ENCODE data around the gene SPIN1.
"Not testable (repeated sequence)": the region's sequence is repeated elsewhere in the genome, so short reads cannot be mapped to it uniquely, and the experiment has no call there.

Gene SPIN1

DNA sequence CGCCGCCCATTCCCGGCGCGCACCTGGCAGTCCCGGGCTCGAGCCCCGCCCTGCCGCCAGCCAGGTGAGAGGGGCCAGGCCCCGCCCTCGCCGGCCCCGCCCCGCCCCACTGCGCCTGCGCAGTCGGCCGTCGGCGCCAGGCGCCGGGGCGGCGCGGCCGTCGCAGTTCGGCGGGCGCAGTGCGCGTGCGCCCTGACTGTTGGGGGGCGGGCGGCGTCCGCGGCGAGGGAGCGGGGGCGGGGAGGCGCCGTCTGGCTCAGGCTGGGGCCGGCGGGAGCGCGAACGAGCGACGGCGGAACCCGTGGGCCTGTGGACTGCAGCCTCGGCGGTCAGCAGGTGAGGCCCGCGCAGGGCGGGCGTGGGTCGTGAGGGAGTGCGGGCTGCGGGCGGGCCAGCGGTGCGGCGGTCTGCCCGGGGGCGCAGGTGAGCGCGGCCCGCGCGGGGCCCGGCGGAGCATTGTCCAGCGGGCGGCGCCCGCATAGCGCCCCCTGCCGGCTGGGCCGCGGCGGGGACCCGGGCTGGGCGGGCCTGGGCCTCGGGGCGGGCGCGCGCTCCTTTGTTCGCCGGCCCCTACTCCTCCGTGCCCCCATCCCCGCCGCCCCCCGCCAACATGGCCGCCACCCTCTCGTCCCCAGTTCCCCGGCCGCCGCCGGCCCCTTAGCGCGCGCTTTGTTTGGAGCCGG lies at the start of gene SPIN1:
SPIN1 (plus strand) TSS at position 242 of the 683 bp plus-strand sequence. CDS start 38,096 bp downstream, outside the sequence.
- DNase-seq (ENCODE audit: low read depth), result no peak

DNA sequence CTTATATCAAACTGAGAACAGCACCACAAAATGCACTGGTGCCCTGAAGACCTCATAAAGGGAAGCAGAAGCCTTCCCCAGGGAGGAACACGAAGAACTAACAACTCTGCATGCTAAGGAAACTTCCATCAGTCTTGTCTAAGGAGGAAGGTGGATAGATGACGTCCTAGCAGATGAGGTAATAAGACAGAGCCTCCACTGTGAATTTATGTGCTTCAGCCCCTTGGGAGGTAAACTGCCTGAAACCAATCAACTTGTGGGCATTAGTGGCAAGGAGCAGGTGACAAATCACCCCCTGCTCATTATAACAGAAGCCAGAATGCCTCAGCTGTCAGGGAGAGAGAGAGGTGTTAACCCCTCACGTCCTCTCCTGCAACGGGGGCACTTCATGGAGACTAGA lies 48.9 kb upstream of the SPIN1 start:
- no peak for DNase-seq (ENCODE audit: low read depth)

DNA sequence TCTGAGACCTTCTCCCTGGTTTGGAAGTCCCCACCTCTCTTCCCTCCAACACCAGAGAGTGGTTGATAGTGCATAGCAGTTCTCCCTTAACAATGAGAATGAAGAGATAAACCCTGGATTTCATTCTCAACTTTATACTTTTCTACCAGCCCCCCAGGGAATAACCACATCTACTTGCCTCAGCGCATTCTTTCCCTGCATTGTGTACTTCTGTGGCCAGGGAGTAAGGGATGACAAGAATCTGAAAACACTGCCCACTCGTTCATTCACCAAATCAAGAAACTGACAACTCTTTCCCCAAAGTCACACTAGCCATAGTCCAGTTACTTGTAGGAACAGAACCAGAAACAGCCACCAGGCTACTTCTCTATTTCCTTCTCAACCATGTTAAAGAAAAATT lies 46.0 kb upstream of the SPIN1 start:
- no peak for DNase-seq (ENCODE audit: low read depth)

DNA sequence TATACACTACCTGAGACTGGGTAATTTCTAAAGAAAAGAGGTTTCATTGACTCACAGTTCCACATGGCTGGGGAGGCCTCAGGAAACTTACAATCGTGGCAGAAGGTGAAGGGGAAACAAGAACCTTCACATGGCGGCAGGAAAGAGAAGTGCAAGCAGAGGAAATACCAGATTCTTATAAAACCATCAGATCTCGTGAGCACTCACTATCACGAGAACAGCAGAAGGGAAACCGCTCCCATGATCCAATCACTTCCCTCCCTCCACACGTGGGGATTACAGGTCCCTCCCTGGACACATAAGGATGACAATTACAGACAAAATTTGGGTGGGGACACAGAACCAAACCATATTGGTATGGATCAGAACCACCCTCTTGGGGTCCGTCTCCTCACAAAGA lies 44.2 kb upstream of the SPIN1 start:
- no peak for DNase-seq (ENCODE audit: low read depth)

DNA sequence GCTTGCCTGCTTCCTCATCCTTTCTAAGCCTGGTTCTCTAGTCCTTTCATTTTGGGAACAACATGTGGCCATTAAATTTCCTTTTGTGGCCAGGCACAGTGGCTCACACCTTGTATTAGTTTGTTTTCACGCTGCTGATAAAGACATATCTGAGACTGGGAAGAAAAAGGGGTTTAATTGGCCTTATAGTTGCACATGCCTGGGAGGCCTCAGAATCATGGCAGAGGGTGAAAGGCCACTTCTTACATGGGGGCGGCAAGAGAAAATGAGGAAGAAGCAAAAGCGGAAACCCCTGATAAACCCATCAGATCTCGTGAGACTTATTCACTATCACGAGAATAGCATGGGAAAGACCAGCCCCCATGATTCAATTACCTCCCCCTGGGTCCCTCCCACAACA lies 37.9 kb upstream of the SPIN1 start:
- DNase-seq (ENCODE audit: low read depth), result not testable (repeated sequence)

DNA sequence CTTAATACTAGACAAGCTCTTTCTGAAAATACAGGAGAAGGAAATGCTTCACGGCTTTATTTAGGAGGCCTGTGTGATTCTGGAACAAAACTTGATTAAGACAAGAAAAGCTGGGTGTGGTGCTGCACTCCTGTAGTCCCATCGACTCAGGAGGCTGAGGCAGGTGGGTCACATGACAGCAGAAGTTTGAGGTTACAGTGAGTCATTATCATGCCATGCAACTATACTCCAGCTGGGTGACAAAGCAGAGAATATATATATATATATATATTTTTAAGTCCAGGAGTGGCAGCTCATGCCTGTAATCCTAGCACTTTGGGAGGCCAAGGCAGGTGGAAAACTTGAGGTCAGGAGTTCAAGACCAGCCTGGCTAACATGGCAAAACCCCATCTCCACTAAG lies 33.1 kb upstream of the SPIN1 start:
- no peak for DNase-seq (ENCODE audit: low read depth)

DNA sequence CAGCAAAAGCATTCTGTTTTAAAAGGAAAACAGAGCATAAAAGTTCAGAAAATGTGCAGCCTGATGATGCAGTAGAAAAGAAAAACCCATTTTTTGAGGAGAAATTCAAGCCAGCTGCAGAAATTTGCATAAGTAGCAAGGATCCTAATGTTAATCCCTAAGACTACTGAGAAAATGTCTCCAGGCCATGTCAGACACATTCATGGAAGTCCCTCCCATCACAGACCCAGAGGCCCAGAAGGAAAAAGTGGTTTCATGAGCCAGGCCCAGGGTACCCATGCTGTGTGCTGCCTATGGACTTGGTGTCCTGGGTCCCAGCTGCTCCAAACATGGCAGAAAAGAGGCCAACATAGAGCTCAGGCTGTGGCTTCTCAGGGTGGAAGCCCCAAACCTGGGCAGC lies 31.0 kb upstream of the SPIN1 start:
- not testable (repeated sequence) for DNase-seq (ENCODE audit: low read depth)

DNA sequence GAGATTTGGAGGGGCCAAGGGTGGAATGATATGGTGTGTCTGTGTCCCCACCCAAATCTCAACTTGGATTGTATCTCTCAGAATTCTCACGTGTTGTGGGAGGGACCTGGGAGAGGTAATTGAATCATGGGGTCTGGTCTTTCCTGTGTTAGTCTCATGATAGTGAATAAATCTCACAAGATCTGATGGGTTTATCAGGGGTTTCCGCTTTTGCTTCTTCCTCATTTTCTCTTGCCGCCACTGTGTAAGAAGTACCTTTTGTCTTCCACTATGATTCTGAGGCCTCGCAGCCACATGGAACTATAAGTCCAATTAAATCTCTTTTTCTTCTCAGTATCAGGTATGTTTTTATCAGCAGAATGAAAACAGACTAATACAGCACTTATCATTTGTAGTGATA lies 29.5 kb upstream of the SPIN1 start:
- no peak for DNase-seq (ENCODE audit: low read depth)

DNA sequence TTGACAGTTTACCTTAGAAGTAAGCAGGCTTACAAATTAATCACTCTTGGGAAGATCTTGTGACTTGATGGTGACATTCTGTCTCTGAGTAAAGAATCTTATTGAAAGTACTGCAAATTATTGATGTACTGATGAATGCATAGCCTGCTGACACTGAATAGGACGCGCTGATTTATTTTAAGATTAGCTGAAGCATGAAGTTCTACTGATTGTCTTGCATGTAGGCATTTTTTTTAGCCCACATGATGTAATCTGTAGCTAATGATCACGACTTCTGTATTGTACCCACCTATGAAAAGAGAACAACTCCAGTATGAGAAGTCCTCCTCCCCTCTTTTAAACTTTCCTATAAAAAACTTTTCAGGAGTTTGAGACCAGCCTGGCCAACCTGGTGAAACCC lies 28.3 kb upstream of the SPIN1 start:
- DNase-seq (ENCODE audit: low read depth), result no peak

DNA sequence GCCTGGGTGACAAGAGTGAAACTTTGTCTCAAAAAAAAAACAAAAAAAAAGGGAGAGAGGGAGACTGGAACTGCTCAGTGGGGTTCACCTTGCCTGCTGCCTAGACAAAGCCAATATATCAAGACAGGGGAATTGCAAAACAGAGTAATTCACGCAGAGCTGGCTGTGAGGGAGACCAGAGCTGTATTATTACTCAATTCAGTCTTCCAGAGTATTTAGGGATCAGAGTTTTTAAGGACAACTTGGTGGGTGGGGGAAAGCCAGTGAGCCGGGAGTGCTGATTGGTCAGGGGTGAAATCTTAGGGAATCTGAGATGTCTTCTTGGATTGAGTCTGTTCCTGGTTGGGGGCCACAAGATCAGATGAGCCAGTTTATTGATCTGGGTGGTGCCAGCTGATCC lies 25.6 kb upstream of the SPIN1 start:
- DNase-seq (ENCODE audit: low read depth), result no peak

DNA sequence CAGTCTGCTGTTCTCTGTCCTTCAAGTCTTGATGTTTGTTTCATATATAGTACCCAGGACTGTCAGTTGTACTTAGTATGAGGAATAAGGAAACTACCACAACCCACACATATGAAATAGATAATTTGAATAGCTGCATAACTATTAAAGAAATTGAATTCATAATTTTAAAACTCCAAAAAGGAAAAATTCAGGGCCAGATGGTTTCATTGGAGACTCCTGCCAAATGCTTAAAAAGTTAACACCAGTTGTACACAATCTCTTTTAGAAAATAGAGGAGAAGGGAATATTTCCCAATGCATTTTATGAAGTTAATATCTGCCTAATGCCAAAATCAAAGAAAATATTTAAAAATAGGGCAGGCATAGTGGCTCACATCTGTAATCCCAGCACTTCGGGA lies 24.6 kb upstream of the SPIN1 start:
- DNase-seq (ENCODE audit: low read depth), result no peak

DNA sequence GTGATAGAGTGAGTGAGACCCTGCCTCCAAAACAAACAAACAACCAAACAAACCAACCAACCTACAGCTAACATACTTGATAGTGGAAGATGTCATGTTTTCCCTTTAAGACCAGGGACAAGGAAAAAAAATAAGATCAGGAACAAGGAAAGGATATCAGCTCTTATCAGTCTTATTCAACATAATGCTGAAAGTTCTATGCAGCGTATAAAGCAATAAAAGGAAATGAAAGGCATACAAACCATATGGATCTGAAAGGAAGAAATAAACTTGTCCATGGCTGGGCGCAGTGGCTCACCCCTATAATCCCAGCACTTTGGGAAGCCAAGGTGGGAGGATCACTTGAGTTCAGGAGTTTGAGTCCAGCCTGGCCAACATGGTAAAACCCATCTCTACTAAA lies 23.5 kb upstream of the SPIN1 start:
- DNase-seq (ENCODE audit: low read depth), result no peak

DNA sequence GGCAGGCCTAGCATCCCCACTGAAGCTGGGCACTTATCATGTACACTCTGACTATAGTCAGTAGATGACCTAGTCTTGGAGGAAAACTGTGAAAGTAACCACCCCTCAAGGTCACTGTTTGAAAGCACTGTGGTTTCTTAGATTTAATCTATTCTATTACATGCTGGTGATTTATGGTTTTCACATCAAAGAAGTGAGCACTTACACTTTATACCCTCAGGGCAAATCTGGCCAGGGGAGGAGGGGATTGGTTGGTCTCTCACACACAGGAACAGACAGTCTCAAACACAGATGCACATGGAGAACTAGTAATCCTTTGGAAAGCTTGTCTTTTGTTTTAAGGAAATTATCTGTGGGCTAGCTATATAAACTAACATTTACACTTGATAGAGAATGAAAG lies 17.9 kb upstream of the SPIN1 start:
- DNase-seq (ENCODE audit: low read depth), result no peak

DNA sequence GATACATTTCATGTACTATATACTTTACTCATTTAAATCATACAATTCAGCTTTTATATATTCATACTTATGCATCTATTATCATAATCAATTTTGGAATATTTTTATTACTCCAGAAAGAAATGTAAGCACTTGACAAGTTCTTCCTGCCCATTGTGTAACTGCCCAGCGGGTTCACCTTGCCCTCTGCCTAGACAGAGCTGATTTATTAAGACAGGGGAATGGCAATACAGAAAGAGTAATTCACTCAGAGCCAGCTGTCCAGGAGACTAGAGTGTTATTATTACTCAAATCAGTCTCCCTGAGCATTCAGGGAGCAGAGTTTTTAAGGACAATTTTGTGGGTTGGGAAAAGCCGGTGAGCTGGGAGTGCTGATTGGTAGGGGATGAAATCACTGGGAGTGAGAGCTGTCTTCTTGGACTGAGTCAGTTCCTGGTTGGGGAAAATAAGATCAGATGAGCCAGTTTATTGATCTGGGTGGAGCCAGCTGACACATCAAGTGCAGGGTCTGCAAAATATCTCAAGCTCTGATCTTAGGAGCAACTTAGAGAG lies 16.1 kb upstream of the SPIN1 start:
- DNase-seq (ENCODE audit: low read depth), result no peak

DNA sequence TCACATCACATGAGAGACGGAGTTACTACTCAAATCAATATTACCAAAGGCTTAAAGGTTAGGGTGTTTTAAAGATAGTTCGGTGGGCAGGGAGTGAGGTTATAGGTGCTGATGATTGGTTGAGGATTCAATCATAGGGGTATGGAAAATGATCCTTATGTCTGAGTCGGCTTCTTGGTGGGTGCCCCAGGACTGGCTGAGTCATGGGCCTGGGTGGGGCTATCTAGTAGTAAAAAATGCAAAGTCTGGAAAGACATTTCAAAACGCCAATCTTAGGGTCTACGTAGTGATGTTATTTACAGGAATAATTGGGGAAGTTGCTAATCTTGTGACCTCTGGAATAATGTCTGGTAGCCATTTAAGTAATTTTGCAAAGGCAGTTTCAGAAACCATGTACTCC lies 15.2 kb upstream of the SPIN1 start:
- DNase-seq (ENCODE audit: low read depth), result no peak

DNA sequence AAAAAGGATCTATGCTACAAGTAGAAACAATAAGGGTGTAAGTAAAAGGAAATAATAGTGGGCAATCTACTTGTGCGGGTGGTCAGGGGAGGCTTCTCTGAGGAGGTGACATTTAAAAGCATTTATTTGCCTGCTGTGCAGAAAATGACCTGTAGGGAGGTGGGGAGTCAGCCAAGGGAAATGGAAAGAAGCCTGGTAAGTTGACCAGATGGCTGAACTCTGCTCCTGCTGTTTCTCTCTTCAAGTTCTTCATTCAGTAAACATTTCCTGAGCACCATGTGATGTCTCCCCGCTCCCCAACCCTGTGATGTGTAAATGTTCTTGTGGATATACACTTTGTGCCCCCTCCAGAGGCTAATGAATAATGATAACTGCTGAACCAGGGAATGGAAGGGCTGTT lies 9.9 kb upstream of the SPIN1 start:
- DNase-seq (ENCODE audit: low read depth), result no peak

DNA sequence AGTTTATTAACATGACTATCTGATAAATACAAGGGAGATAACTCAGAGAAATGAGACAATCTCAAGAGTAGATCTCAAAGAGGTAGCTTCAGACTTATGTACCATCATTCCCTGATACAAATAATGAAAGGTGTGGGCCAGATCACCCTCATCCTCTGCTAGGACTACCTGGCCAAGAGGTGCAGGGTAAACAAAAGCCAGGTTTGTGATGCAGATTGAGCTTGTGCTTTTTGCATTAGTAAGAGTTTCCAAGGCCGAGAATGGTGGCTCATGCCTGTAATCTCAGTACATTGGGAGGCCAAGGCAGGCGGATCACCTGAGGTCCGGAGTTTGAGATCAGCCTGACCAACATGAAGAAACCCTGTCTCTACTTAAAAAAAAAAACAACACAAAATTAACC lies 8.9 kb upstream of the SPIN1 start:
- no peak for DNase-seq (ENCODE audit: low read depth)

DNA sequence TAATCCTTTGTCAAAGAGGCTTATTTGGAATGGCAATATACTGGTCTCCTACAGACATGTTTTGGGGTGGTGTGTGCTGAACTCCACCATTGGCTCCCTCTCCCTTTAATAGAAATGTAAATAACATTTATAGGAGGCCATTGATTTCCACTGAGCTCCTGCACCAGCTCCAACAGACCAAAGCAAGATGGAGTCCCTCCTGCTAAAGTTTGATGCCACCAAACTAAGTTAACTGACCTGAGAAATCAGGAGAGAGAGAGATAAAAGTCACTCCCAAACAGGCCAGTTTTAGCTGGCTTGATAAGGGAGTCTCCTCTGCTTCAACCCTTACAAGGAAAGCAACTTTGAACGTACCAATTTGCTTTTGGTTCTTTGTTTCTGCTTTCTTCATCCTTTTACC lies 8.1 kb upstream of the SPIN1 start:
- no peak for DNase-seq (ENCODE audit: low read depth)

DNA sequence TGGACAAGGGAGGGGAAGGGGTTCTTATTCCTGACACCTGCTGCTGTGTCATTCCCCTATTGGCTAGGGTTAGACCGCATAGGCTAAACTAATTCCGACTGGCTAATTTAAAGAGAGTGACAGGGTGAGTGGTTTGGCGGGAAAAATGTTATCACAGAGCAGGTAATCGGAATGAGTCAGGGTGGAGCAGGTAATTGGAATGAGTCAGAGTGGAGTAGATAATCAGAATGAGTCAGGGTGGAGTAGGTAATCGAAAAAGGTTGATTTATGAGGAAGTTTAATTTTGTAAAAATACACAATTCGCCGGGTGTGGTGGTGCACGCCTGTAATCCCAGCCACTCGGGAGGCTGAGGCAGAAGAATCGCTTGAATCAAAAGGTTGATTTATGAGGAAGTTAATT lies 6.9 kb upstream of the SPIN1 start:
- not testable (repeated sequence) for DNase-seq (ENCODE audit: low read depth)

DNA sequence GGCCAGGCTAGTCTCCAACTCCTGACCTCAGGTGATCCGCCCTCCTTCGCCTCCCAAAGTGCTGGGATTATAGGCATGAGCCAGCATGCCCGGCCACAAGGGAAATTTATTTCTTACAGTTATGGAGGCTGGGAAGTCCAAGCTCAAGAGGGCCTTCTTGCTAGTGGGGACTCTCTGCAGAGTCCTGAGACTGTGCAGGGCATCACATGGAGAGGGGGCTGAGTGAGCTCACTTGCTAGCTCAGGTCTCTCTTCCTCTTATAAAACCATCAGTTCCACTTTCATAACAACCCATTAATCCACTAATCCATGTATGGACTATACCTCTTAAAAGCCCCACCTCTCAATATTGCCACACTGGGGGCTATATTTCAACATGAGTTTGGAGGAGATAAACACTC lies 5.1 kb upstream of the SPIN1 start:
- no peak for DNase-seq (ENCODE audit: low read depth)

DNA sequence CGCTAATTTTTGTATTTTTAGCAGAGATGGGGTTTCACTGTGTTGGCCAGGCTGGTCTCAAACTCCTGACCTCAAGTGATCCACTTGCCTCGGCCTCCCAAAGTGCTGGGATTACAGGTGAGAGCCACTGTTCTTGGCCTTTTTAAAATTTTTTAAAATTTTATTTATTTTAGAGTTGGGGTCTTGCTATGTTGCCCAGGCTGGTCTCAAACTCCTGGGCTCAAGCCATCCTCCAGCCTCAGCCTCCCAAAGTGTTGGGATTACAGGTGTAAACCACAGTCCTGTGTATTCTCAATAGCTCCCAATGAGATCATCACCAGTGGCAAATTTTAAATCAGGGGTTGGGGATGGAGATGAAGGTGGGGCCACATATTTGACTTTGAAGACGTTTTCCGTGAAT lies 2.1 kb upstream of the SPIN1 start:
- not testable (repeated sequence) for DNase-seq (ENCODE audit: low read depth)

DNA sequence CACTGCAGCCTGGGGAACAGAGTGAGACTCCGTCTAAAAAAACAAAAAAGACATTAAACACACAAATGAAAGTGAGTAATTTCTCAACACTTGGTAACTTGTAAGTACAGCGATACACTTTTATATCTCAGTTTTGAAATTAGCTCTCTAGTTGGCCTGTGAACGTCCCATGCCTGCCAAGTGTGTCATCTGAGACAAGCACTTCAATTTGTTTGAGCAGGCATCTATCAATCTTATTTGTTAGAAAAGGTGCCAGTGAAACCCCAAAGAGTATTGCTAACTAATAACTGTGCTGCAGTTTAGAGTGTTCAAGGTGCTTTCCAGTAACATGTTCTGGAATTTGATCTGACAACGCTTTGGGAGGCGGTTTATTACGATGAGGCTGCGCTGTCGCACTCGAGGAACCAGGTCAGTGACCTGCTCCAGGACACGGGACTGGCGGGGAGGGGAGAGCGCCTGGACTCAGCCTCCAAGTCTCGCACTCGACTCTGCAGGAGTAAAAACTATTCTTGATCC lies 1.1 kb upstream of the SPIN1 start:
- DNase-seq (ENCODE audit: low read depth), result no peak

DNA sequence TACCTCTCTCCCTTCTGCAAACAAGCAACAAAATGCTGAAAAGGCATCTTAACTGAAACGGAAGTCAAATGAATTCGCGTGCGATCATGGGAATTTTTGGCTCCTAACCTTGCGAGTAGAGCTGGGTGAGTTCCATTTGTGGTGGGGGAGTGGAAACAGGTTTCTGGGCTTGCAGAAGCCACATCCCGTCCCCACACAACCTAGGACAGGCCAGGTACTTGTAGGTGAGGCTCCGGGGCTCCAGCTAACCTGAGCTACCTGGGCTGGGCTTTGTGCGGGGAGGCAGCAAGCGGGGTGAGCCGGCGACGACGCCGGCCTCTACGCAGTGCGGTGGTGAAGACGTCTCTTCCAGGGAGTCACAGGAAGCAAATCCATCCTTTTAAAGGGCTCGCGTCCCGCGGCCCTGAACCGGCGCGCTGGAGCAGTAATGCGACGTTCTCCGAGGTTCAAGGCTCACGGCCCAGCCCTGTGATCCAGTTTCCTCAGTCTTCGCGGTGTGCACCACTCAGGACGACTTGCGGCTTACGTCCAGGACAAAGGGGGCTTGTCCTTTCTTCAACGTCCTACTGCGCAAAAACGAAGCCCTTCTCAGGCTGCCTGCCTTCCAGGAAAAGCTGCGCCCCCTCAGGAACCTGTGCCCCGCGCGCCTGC lies 567 bp upstream of the SPIN1 start:
- no peak for DNase-seq (ENCODE audit: low read depth)
